GM18909 (cell line): ENCODE measurements around the gene ZFP30.
A peak's percentile ranks its signal among the peaks of the same experiment; 100 is the strongest.
"Not testable (repeated sequence)": the region's sequence is repeated elsewhere in the genome, so short reads cannot be mapped to it uniquely, and the experiment has no call there.

Experiments used
- ATAC-seq: cut with Tn5 transposase; IDR thresholded peaks from one replicate; pipeline ENCODE4 v1.9.1; 2021; ENCODE audit warnings: mild to moderate bottlenecking; ENCODE audit not compliant: unreplicated experiment, poor library complexity

ZFP30 gene

DNA sequence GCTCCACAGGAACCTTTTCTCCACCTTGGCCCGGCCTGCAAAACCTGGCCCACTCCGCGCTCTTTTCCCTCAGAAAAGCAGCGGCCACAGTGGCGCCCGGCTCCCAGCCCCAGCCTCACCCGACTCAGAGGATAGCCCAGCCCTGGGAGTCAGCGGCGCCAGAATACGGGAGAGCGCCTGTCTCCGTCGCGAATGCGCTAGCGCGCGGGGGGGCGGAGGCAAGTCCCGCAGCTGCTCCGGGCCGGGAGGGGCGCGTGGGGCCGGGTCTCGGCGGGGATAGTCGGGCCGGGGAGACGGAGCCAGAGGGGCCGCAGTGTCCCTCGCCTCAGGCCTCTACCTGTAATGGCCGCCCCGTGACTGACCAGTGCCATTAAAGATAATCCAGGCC lies at the start of gene ZFP30:
Gene ZFP30, minus strand, starts transcription at position 165 of the 388 bp plus-strand sequence. CDS start 7,643 bp downstream, outside the sequence.
- peak; percentile 66 for ATAC-seq

DNA sequence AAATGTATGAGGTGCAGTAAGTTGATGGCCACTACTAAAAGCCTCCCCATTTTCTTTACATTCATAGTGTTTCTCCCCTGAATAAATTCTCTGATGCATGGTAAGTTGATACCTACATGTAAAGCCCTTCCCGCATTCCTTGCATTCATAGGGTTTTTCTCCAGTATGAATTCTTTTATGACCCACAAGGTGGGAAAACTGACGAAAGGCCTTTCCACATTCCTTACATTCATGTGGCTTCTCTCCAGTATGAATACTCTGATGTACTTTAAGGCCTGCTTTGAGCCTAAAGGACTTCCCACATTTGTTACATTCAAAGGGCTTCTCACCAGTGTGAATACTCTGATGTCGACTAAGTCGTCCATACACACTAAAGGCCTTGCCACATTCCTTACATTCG lies 43.8 kb upstream of the ZFP30 start:
- no peak for ATAC-seq

- no peak for ATAC-seq
These were observed 43.0 kb upstream of the ZFP30 start for GRCh38 chr19:37698216-37698615.

GRCh38 chr19:37695144-37695899 lies 40.1 kb upstream of the ZFP30 start:
- no peak for ATAC-seq

- ATAC-seq = no peak
These were observed 37.8 kb upstream of the ZFP30 start for GRCh38 chr19:37692956-37693620.

- ATAC-seq = no peak
These were observed 36.7 kb upstream of the ZFP30 start for GRCh38 chr19:37691881-37692504.

DNA sequence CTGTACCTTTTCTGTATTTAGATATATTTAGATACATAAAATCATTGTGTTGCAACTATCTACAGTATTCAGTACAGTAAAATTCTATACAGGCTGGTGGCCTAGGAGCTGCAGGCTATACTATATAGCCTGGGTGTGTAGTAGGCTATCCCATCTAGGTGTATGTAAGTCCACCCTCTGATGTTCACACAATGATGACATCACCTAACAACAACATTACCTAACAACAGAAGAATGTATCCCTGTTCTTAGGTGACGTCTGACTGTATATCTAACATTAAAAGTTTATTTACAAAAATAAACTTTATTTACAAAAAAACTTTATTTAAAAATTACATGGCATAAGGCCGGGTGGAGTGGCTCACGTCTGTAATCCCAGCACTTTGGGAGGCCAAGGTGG lies 28.3 kb upstream of the ZFP30 start:
- ATAC-seq = no peak

DNA sequence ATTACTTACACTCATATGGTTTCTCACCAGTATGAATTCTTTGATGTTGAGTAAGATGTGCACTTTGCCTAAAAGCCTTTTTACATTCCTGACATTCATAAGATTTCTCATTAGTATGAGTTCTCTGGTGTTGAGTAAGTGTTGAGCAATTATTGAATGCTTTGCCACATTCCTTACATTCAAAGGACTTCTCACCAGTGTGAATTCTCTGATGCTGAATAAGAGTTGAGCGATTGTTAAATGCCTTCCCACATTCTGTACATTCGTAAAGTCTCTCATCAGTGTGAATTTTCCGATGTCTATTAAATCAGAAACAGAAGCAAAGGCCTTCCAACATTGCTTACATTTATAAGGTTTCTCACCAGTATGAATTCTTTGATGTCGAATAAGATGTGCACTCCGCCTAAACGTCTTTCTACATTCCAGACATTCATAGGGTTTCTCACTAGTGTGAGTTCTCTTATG lies 14.2 kb upstream of the ZFP30 start:
- no peak for ATAC-seq

DNA sequence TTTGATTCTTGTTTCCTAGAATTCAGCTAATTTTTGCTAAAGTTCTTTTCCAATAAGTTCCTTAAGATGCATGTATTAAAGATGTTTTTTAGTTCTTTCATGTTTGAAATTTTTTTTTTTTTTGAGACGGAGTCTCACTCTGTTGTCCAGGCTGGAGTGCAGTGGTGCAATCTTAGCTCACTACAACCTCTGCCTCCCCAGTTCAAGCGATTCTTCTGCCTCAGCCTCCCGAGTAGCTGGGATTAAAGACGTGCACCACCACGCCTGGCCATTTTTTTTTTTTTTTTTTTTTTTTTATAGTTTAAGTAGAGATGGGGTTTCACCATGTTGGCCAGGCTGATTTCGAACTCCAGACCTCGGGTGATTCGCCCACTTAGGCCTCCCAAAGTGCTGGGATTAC lies 1.9 kb upstream of the ZFP30 start:
- ATAC-seq = not testable (repeated sequence)

DNA sequence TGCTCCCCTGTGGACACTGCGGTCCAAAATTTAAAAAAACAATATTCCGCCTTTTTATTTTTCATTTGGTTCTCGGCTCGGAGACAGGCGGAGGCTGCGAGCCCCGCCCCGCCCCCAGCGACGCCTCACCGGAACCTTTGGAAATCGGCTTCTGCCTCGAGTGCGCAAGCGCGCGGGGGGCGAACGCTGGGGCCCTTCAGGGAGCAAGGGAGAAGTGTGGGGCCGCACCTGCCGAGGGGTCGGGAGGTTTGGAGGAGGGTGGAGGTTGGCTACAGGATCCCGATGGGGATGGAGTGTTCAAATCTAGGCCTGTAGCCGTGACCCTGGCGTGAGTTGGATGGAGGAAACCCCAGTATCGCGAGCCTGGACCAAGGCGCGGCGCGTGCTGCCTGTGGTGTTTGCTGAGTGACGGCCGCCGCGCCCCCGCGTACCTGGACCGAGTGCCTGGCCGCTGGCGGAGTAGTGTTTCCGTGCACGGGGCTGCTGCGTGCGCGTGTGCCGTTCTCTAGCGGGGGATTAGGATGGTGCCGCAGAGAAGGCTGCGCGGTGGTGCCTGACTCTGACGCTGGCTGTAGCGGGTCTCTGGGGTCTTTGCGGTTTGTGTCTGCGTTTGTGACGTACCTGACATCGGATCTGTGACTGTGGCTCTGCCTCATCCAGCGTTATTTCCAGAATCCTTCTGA lies 565 bp upstream of the ZFP30 start:
- peak; percentile 69 for ATAC-seq

GRCh38 chr19:37654629-37655300 lies 500 bp downstream of the ZFP30 start:
- ATAC-seq = peak; percentile 43

DNA sequence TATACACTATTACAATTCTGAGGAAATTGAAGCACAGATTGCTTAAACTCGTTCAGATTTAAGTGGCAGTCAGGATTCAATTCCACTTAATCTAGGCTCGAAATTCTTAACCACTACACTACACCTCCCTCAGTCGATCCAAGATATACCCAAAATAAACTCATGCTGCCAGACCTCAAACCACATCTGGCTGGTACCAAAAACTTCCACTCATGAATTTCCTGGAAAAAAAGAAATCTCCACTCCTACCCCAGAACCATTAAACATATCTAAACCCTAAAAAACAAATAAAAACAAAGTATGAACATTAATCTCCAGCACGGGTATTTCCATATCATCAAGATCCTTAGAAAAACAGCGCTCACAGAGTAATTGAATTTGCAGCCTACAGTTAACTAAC lies 1.1 kb downstream of the ZFP30 start:
- ATAC-seq = no peak

DNA sequence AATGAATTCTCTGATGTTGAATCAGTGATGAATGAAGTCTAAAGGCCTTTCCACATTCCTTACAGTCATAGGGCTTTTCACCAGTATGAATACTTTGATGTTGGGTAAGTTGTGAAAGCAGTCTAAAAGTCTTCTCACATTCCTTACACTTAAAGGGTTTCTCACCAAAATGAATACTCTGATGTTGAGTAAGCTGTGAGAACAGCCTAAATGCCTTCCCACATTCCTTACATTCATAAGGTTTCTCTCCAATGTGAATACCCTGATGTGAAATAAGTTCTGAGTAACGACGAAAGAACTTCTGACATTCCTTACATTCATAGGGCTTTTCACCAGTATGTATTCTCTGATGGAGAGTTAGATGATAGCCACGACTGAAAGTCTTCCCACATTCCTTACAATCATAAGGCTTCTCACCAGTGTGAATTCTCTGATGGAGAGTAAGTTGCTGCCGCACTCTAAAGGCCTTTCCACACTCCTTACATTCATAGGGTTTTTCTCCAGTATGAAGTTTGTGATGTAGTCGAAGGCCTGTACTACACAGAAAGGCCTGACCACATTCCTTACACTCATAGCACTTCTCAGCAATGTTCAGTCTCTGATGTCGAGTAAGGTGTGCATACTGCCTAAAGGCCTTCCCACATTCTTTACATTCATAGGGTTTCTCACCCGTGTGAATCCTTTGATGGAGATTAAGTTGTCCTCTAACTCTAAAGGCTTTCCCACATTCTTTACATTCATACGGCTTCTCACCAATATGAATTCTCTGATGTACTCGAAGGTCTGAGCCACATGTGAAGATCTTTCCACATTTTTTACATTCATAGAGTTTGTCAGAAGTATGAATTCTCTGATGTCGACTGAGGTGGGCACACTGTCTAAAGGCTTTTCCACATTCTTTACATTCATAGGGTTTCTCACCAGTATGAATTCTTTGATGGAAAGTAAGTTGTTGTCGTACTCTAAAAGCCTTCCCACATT lies 19.9 kb downstream of the ZFP30 start:
- ATAC-seq = no peak

GRCh38 chr19:37594982-37595382 lies 60.3 kb downstream of the ZFP30 start:
- peak; percentile 42 for ATAC-seq

DNA sequence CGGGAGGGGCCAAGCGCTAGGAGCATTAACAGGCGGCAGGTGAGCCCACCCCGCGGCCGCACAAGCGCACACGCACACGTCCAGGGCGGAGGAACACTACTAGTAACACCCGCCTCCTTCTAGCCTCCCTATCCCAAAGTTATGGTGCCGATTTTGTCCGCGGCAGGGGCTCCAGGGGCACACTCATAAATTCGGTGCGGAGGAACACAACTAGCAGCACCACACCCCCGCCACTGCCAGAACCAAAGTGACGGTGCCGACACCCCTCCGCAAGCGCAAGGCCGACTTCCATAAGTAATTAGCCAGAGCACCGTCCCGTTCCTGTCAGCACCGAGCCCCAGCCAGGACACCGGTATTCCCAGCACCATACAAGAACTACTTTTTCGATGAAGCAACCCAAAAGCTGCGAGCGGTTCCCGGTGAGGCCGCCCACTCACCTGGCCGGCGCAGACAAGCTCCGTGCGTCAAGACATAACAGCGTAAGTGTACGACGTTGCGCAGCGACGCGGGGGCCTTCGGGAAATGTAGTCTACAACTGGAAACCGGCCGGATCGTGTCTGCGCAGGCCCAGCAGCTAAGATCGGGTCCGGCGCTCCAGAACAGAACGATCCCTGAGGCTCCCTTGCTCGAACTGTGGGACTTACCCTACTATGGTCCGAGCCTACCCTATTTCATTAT lies 60.8 kb downstream of the ZFP30 start, which contains the start of the genes ZNF540 and ZNF571:
Gene ZNF540, plus strand, starts transcription at position 573 of the 678 bp plus-strand sequence. CDS start 3,572 bp downstream, outside the sequence.
Gene ZNF571, minus strand, starts transcription at position 489 of the 678 bp plus-strand sequence. CDS start 8,116 bp downstream, outside the sequence.
- ATAC-seq = peak; percentile 95

GRCh38 chr19:37593996-37594303 lies 61.3 kb downstream of the ZFP30 start:
- ATAC-seq = no peak

DNA sequence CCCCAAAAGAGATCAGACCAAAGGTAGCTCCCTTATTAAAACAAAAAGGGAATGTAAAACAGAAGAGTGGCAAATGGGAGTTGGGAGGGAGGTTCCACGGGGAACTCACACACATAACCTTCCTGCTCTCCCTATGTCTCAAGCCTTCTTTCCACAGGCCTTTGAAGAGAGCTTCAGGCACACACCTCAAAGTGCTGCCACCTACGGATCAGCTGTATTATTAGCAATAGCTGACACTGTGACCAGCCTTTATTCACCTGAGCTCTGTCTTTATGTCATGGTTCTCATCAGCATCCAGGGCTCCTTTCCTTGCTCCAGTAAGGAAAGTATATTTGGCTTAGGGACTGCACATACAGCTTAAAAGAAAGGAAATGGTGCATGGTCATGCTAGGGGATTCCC lies 71.9 kb downstream of the ZFP30 start:
- no peak for ATAC-seq

- ATAC-seq = no peak
These were observed 83.1 kb downstream of the ZFP30 start for GRCh38 chr19:37572203-37572602.

DNA sequence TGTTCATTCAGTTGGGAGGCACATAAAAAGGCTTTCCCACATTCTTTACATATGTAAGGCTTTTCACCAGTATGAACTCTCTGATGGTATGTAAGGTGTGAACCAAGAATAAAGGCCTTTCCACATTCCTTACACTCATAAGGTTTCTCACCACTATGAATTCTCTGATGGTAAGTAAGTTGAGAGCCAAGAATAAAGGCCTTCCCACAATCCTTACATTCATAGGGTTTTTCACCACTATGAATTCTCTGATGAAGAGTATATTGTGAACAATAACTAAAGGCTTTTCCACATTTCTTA lies 89.9 kb downstream of the ZFP30 start:
- ATAC-seq = no peak
